GM21360 (cell line): ENCODE measurements around the gene MMP1.
A peak's percentile ranks its signal among the peaks of the same experiment; 100 is the strongest.

Experiments used
- ATAC-seq: cut with Tn5 transposase; IDR thresholded peaks from one replicate; pipeline ENCODE4 v1.9.1; 2021; ENCODE audit warnings: mild to moderate bottlenecking, moderate library complexity; ENCODE audit not compliant: unreplicated experiment

Gene MMP1

GRCh38 chr11:102807921-102808320, 10.0 kb upstream of the MMP1 start:
- ATAC-seq = peak; percentile 78

- no peak for ATAC-seq
Observed at GRCh38 chr11:102806296-102806695, 8.3 kb upstream of the MMP1 start.

- ATAC-seq = no peak
Observed at GRCh38 chr11:102802341-102802740, 4.4 kb upstream of the MMP1 start.

GRCh38 chr11:102800767-102801166, 2.8 kb upstream of the MMP1 start:
- no peak for ATAC-seq

GRCh38 chr11:102799681-102800340, 1.9 kb upstream of the MMP1 start:
- ATAC-seq = no peak

GRCh38 chr11:102794382-102794781, 3.6 kb downstream of the MMP1 start:
- ATAC-seq = peak; percentile 99

- no peak for ATAC-seq
Observed at GRCh38 chr11:102793677-102794290, 4.2 kb downstream of the MMP1 start.

GRCh38 chr11:102792604-102793003, 5.4 kb downstream of the MMP1 start:
- ATAC-seq = no peak

- no peak for ATAC-seq
Observed at GRCh38 chr11:102791271-102792036, 6.5 kb downstream of the MMP1 start.

GRCh38 chr11:102788334-102788995, 9.5 kb downstream of the MMP1 start:
- no peak for ATAC-seq

- ATAC-seq = no peak
Observed at GRCh38 chr11:102784380-102784779, 13.6 kb downstream of the MMP1 start.

GRCh38 chr11:102783720-102784119, 14.2 kb downstream of the MMP1 start:
- no peak for ATAC-seq

GRCh38 chr11:102783016-102783415, 14.9 kb downstream of the MMP1 start:
- ATAC-seq = no peak

- ATAC-seq = no peak
Observed at GRCh38 chr11:102781676-102782075, 16.3 kb downstream of the MMP1 start.

GRCh38 chr11:102780491-102780918, 17.5 kb downstream of the MMP1 start, which contains the start of gene MMP10:
Gene MMP10 (minus strand): TSS chr11:102780628. CDS start chr11:102780591, 37 bp downstream.
- ATAC-seq = no peak

GRCh38 chr11:102776454-102776853, 21.5 kb downstream of the MMP1 start:
- no peak for ATAC-seq

- no peak for ATAC-seq
Observed at GRCh38 chr11:102773386-102773785, 24.6 kb downstream of the MMP1 start.

- no peak for ATAC-seq
Observed at GRCh38 chr11:102771351-102771750, 26.6 kb downstream of the MMP1 start.

- no peak for ATAC-seq
Observed at GRCh38 chr11:102770191-102770590, 27.8 kb downstream of the MMP1 start.

- ATAC-seq = no peak
Observed at GRCh38 chr11:102767800-102768199, 30.2 kb downstream of the MMP1 start.

GRCh38 chr11:102763440-102763839, 34.5 kb downstream of the MMP1 start:
- ATAC-seq = no peak
